ENCODE results near the gene NMUR1.

NMUR1 gene

GRCh38 chr2:231552752-231553151 lies 22.5 kb upstream of the NMUR1 start:
- DNase-seq = no peak

GRCh38 chr2:231549446-231550239 lies 19.4 kb upstream of the NMUR1 start:
- no peak for DNase-seq

- DNase-seq = no peak
Measured at GRCh38 chr2:231548752-231549151, 18.5 kb upstream of the NMUR1 start.

- DNase-seq = no peak
Measured at GRCh38 chr2:231547315-231548110, 17.3 kb upstream of the NMUR1 start.

- no peak for DNase-seq
Measured at GRCh38 chr2:231546014-231546715, 15.9 kb upstream of the NMUR1 start.

GRCh38 chr2:231545105-231545902 lies 15.1 kb upstream of the NMUR1 start:
- no peak for DNase-seq

- DNase-seq = no peak
Measured at GRCh38 chr2:231542136-231542535, 11.9 kb upstream of the NMUR1 start.

GRCh38 chr2:231541645-231542044 lies 11.4 kb upstream of the NMUR1 start:
- no peak for DNase-seq

GRCh38 chr2:231539991-231540390 lies 9.7 kb upstream of the NMUR1 start:
- no peak for DNase-seq

- no peak for DNase-seq
Measured at GRCh38 chr2:231535961-231536360, 5.7 kb upstream of the NMUR1 start.

GRCh38 chr2:231533777-231534125 lies 3.5 kb upstream of the NMUR1 start:
- DNase-seq = no peak

- no peak for DNase-seq
Measured at GRCh38 chr2:231533086-231533776, 3.0 kb upstream of the NMUR1 start.

- DNase-seq = no peak
Measured at GRCh38 chr2:231532756-231533035, 2.5 kb upstream of the NMUR1 start.

GRCh38 chr2:231531883-231532755 lies 1.9 kb upstream of the NMUR1 start:
- no peak for DNase-seq

- no peak for DNase-seq
Measured at GRCh38 chr2:231531466-231531865, 1.2 kb upstream of the NMUR1 start.

- no peak for DNase-seq
Measured at GRCh38 chr2:231528636-231529030, 1.6 kb downstream of the NMUR1 start.

GRCh38 chr2:231527955-231528635 lies 2.1 kb downstream of the NMUR1 start:
- DNase-seq = no peak

- no peak for DNase-seq
Measured at GRCh38 chr2:231527091-231527395, 3.2 kb downstream of the NMUR1 start.

GRCh38 chr2:231526341-231527090 lies 3.7 kb downstream of the NMUR1 start:
- no peak for DNase-seq
